DMS114 treated with DMSO at 0.1 percent for 48 hours (cell line): ENCODE results near the gene DLX3.
A peak's percentile ranks its signal among the peaks of the same experiment; 100 is the strongest.

Experiments
- DNase-seq: peaks from one replicate; lab custom pipeline; 2025; ENCODE audit not compliant: unreplicated experiment; lab: John Stamatoyannopoulos, UW

The DLX3 gene

DNA sequence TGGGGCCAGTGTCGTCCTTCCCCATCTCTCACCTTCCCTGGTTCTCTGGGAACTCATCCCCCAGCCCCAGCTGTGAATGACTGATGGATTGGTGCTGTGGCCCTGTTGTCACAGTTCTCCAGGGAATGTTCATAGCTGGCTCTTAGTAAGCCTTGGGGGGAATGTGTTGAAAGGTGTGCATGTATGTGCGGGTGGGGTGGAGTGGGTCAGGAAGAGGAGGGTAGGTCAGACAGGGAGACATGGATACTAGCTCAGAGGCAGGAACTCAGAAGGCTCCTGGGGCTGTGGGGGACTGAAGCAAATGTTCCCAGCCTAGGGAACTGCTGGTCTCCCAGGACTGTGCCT lies 21.8 kb downstream of the DLX3 start:
- no peak for DNase-seq

- DNase-seq, result no peak
Observed at GRCh38 chr17:49972486-49973270, 22.3 kb downstream of the DLX3 start.

DNA sequence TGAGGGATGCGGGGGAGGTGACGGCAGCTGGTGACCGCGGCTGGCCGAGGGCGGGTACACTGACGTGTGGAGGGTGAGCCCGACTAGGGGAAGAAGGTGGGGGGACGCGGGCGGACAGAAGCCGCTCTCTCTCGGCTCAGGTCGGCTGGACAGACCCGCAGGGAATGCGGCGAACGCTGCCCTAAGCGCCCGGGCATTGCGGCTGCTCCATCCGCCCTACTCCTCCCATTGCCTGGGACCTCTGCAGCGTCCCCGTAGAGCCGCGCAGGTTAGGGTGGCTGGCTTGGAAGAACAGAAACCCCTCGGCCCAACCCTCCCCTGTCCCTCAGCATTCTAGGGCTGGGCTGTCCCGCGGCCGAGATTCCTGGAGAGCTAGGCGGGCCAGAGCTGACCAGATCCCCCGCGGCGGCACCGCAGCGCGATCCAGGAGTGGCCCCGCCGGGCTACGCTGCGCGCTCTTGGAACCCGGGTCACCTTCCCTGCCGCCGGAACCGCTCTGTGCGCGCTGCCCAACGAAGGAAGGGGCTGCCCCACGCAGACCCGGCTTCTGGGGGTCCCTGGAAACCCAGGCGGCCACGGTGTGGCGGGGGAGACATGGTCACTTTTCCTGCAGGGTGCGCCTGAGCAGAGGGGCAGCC lies 23.1 kb downstream of the DLX3 start:
- DNase-seq, result no peak

DNA sequence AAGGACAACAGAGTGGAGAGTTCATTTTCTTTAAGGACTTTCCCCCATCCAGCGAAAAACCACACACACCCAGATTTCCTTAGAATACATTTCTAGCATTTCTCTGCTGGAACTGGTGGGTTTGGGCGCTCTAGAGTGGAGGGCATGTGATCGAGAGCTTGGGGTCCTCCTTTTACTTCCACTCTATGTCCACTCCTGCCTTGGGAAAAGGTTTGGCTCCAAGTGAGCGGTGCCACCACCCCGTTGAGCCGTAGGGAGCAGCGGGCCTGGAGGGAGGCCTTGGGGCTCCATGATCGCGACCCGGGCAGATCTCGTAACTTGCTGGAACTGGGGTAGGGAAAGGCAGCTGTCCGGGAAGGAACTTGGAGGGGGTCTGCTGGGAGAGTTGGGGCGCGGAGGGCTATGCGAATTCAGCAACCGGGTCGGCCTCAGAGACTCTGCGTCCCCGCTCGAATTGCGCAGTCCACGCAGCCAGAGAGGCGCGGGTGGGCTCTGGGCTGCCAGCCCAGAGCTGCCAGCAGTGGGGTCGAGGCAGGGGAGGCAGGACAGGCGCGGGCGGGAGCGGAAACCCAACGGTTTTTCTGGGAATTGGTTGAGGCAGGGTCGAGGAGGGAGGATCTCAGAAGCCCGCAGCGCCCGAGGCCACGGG lies 23.7 kb downstream of the DLX3 start:
- no peak for DNase-seq

DNA sequence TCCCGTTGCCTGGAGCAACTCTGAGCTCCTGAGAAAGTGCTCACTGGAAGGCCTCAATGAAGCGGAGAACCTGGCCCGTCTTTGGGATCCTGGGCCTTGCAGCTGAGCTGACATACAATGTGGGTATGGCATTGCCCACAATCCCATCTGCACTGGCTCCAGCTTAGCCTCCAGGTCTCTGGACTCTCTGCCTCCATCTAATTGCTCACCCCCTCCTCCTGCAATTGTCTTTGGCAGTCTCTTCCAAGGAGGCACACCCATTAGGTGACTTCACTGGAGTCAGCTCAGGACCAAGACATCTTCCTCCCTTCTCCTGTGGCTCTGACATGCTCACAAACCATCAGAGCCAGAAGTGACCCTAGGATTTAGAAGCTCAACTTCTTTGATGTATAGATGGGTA lies 24.5 kb downstream of the DLX3 start:
- DNase-seq, result no peak

- DNase-seq, result no peak
Observed at GRCh38 chr17:49969795-49970389, 25.1 kb downstream of the DLX3 start.

GRCh38 chr17:49969134-49969759 lies 25.8 kb downstream of the DLX3 start, which contains the start of gene DLX4:
Gene DLX4, plus strand, starts transcription at chr17:49969190. Its CDS starts 279 bp downstream, at chr17:49969469.
- DNase-seq, result no peak

DNA sequence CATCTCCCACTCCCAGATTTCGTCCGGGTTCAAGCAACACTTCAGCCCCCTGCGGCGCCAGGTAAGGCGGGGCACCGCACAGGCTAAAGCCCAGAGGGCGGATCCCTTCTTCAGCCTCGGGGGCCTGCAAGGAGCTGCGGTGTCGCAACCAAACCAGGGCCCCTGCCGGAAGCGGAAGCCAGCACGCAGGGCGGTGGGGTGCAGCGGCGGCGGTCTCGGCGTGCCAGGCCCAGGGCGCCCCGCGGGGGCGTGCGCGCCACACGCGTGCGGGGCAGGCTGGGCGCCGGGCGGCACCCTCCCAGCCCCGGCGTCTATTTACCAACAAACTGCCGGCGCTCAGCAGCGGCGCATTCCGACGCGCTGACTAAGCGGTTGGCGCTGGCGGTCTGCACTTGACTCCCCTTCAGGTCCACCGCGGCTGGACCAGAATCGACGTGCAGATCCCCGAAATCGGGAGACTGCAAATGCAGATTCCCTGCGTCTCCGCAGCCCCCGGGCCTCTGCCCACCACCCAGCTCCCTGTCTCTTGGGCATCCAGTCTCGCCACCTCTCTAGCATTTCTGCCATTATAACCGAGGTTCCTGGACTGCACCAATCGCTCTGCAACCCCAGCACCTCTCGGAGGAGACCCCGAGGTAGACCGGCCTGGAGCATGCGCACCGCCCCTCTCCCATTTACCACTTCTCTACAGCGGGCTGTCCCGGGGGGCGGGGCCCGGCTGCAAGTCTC lies 26.5 kb downstream of the DLX3 start:
- DNase-seq, result peak; percentile 60

GRCh38 chr17:49967621-49968404 lies 27.2 kb downstream of the DLX3 start:
- DNase-seq, result no peak

- DNase-seq, result no peak
Observed at GRCh38 chr17:49967205-49967604, 27.8 kb downstream of the DLX3 start.

DNA sequence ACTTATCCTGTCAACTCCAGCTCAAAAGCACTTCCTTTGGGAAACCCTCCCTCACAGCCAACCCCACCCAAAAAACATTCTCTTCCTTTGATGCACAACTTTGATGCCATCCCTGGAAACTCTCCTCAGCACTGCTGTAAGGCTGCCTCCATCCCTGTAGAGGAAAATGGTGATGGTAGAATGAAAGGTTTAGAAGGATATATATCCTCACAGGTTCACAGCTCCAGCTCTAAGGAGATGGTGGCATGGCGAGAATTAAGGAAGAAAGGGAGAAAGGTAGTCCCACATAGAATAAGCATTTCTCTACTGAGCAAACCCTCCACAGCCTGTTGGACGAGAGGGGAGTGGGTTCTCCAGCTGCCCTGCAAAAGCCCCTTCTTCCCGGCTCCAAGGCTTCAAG lies 28.3 kb downstream of the DLX3 start:
- no peak for DNase-seq

- DNase-seq, result no peak
Observed at GRCh38 chr17:49965524-49965909, 29.5 kb downstream of the DLX3 start.

- no peak for DNase-seq
Observed at GRCh38 chr17:49964769-49965523, 30.1 kb downstream of the DLX3 start.

DNA sequence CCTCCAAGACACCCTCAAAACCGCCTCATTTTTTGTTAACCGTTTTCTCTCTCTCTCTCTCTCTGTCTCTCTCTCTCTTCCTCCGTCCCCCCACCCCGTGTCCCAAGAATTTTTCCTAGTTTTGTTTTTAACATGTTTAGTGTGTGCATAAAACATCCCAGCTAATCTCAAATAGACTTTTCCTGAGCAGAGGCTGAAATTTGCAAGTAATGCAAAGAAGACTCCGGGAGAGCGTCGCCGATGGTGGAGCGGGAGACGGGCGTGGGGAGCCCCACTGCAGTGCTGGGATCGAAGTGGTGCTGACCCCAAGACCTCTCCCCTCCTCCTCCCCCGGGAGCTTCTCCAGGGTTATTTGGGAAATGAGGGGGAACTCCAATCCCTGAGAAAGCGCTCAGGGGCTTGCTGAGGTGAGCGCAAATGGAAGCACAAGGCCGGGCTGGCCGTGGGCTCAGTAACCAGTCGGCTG lies 30.7 kb downstream of the DLX3 start:
- DNase-seq, result no peak

- DNase-seq, result no peak
Observed at GRCh38 chr17:49963626-49964302, 31.3 kb downstream of the DLX3 start.

GRCh38 chr17:49963309-49963625 lies 31.8 kb downstream of the DLX3 start:
- no peak for DNase-seq

GRCh38 chr17:49962599-49963308 lies 32.3 kb downstream of the DLX3 start:
- DNase-seq, result no peak
